ENCODE measurements around the gene SMOC2. TPM values are rescaled to one million over a fixed set of nuclear protein-coding genes. Genes with fewer than 3 reads are reported as not detected.

Gene SMOC2
- total RNA-seq, 1 experiment from 2014 or later: 0.42 TPM

GRCh38 chr6:168536196-168536595 is 95.2 kb downstream of the SMOC2 start:
- Histone ChIP-seq H3K79me2 (ENCODE audit: insufficient read depth, low read length) (no peaks in the 10 kb centered on the region), H3K9ac (ENCODE audit: low read length) (no peak overlapping the region), H3K27me3 (ENCODE audit: insufficient read depth, low read length) (no peaks in the 10 kb centered on the region), H3K4me2 (ENCODE audit: low read length) (no peak overlapping the region), H3K9me2 (ENCODE audit: insufficient read depth) (no peaks in the 10 kb centered on the region), H3K27ac (ENCODE audit: low read depth, low read length) (no peak overlapping the region), H3K9me3 (ENCODE audit: control insufficient read depth in 1 of 2, insufficient read depth in 1 of 2, low read depth in 1 of 2, low read length in 2 of 2) (no peaks in the 10 kb centered on the region), H3K36me3 (ENCODE audit: control insufficient read depth in 1 of 2, insufficient read depth in 2 of 2, low read length in 2 of 2) (no peaks in the 10 kb centered on the region), H4K20me1 (ENCODE audit: insufficient read depth) (no peaks in the 10 kb centered on the region), H3K4me3 (replicated peaks in 1 of 2; ENCODE audit: low read depth in 1 of 2, low read length in 2 of 2) (no peak overlapping the region), H3K4me1 (ENCODE audit: control insufficient read depth in 1 of 2, insufficient read depth in 2 of 2, low read length in 2 of 2) (no peaks in the 10 kb centered on the region), H2AFZ (ENCODE audit: low read depth, low read length, poor library complexity, severe bottlenecking) (no peak overlapping the region)
- no TSS peak for BruUV-seq (replicated peaks)
- CTCF ChIA-PET: no interaction called here
- DNase-seq (ENCODE audit: low read depth, low spot score): no peak
- POLR2A ChIA-PET: no interaction called here
- no peak for ATAC-seq
- RAD21 ChIA-PET (ENCODE audit: low non-redundant PET in 1 of 2, low total read pairs in 2 of 2, uncharacterized antibody in 2 of 2, unreplicated experiment in 2 of 2): no interaction called here
- intact Hi-C loops (cut with micrococcal nuclease): no loop called here
- TF ChIP-seq ZBTB33 (IDR thresholded peaks at IDR 0.05; ENCODE audit: extremely low read depth, insufficient replicate concordance, low read length): no peak
- TF ChIP-seq CBX3 (IDR thresholded peaks at IDR 0.05; ENCODE audit: low read depth): no peak
- TF ChIP-seq REST (IDR thresholded peaks at IDR 0.05; ENCODE audit: low read depth): no peak
- TF ChIP-seq SRF (IDR thresholded peaks at IDR 0.05; ENCODE audit: low read depth): no peak
- no peak for TF ChIP-seq MAX (IDR thresholded peaks at IDR 0.05)
- TF ChIP-seq ATF3 (IDR thresholded peaks at IDR 0.05): no peak
- TF ChIP-seq EZH2phosphoT487 (IDR thresholded peaks at IDR 0.05; ENCODE audit: borderline replicate concordance): no peak
- no peak for TF ChIP-seq EZH2 (IDR thresholded peaks at IDR 0.05)
- TF ChIP-seq SIN3A (IDR thresholded peaks at IDR 0.05; ENCODE audit: low read depth): no peak
- TF ChIP-seq SP1 (IDR thresholded peaks at IDR 0.05; ENCODE audit: low read depth): no peak
- no peak for TF ChIP-seq TCF7L2 (IDR thresholded peaks at IDR 0.05; ENCODE audit: borderline replicate concordance, extremely low read depth, insufficient read depth, insufficient read length)
- no peak for TF ChIP-seq POLR2A (IDR thresholded peaks at IDR 0.05; ENCODE audit: borderline replicate concordance, extremely low read depth, insufficient read depth, insufficient read length)
